ENCODE results near the gene CRTC1. TPM values are rescaled to one million over a fixed set of nuclear protein-coding genes. Genes with fewer than 3 reads are reported as not detected.

The CRTC1 gene
- total RNA-seq, 1 experiment from 2014 or later: 1.6 TPM

DNA sequence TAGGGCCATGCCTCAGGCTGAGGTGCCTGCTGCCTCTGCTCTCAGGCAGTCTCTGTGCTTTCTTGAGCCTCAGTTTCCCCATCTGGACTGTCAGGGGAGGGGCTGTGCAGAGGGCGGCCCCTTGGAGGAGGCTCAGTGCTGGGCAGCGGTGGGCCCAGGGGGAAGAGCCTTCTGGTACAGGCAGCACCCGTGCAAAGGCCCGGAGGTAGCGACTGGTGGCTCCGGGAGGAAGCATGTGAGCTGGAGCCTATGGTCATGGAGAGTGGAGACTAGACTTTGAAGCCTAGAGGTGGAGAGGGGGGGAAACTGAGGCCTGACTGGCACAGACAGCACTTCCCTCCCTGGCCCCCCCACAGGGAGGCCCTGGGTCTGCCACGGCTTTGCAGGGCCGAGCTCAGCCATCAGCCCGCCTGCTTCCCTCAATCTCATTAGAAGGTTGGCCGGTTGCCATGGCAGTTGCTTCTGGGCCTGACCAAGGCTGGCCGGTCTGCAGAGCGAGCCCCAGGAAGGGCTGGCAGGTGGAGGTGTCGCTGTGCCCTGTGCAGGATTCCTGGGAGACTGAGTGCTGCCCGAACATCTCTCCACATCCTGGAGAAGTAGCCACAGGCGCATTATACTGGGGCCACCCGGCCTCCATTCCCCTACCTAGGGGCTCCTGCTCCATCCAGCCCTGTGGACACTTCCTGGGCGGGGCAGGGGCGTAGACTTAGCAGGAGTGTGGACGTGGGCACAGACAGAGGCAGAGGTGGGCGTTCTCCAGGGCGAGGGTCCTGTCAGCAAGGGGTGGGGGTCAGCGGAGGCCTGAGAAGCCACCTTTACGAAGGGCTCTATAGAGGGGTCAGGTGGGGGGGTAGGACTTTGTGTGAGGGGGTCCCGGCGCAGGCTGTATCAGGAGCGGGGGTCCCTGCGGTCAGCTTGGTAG lies 53.2 kb downstream of the CRTC1 start:
- in situ Hi-C loops (cut with HindIII; ENCODE audit: low pct_unique_long_range_greater_than_20kb, low sequenced_read_pairs): no loop called here
- DNase-seq (ENCODE audit: low read depth): no peak

GRCh38 chr19:18737337-18737953 lies 54.0 kb downstream of the CRTC1 start:
- in situ Hi-C loops (cut with HindIII; ENCODE audit: low pct_unique_long_range_greater_than_20kb, low sequenced_read_pairs): no loop called here
- DNase-seq (ENCODE audit: low read depth): no peak

DNA sequence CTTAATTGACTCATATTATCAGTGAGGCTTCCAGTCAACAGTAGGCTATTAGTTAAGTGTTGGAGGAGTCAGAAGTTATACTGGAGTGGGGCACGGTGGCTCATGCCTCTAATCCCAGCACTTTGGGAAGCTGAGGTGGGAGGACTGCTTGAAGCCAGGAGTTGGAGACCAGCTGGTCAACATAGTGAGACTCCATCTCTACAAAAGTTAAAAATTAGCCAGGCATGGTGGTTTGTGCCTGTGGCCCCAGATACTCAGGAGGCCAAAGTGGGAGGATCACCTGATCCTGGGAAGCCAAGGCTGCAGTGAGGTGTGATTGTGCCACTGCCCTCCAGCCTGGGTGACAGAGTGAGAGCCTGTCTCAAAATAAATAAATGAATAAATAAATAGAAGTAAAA lies 54.5 kb downstream of the CRTC1 start:
- in situ Hi-C loops (cut with HindIII; ENCODE audit: low pct_unique_long_range_greater_than_20kb, low sequenced_read_pairs): no loop called here
- DNase-seq (ENCODE audit: low read depth): peak; percentile 66

DNA sequence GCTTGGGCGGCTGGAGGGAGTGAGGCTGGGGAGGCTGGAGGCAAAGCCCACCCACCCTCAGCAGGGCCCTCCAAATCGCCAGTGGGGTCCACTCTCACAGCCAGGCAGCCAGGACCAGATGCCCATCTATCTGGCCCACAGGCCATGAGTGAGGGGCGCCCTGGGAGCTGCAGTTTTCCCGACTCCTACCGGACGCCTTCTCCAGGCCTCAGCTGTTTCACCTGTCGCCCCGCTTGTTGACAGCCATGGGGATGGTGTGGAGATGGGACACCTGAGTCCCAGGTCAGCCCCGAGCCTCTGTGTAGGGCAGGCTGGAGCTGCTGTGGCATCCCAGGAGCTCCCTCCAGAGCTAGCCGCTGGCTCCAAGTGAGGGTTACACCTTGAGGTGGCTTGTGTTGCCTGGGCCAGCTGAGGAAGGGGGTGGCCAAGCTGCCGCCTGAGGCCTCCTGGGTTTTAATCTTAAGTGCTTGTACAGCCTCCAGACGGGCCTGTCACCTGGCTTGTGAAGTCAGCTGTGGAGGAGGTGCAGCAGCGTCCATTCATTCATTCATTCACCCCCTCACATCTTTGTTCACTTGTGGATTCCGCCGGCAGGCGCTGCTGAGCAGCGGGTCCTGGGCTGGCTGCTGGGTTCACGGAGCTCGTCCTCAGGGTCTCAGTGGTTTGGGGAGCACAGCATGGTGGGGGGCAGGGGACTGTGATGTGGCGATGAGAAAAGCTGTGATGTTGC lies 55.6 kb downstream of the CRTC1 start:
- no peak for DNase-seq (ENCODE audit: low read depth)

GRCh38 chr19:18741124-18742121 lies 57.9 kb downstream of the CRTC1 start:
- in situ Hi-C loops (cut with HindIII; ENCODE audit: low pct_unique_long_range_greater_than_20kb, low sequenced_read_pairs): no loop called here
- DNase-seq (ENCODE audit: low read depth): no peak

More for the DNA sequence above, 55.6 kb downstream of the CRTC1 start:
- in situ Hi-C loops (cut with HindIII; ENCODE audit: low pct_unique_long_range_greater_than_20kb, low sequenced_read_pairs): no loop called here

- in situ Hi-C loops (cut with HindIII; ENCODE audit: low pct_unique_long_range_greater_than_20kb, low sequenced_read_pairs): no loop called here
- DNase-seq (ENCODE audit: low read depth): no peak
Measured at GRCh38 chr19:18742324-18742723, 58.8 kb downstream of the CRTC1 start.

GRCh38 chr19:18742838-18743783 lies 59.6 kb downstream of the CRTC1 start:
- DNase-seq (ENCODE audit: low read depth): no peak
- in situ Hi-C loops (cut with HindIII; ENCODE audit: low pct_unique_long_range_greater_than_20kb, low sequenced_read_pairs): no loop called here

DNA sequence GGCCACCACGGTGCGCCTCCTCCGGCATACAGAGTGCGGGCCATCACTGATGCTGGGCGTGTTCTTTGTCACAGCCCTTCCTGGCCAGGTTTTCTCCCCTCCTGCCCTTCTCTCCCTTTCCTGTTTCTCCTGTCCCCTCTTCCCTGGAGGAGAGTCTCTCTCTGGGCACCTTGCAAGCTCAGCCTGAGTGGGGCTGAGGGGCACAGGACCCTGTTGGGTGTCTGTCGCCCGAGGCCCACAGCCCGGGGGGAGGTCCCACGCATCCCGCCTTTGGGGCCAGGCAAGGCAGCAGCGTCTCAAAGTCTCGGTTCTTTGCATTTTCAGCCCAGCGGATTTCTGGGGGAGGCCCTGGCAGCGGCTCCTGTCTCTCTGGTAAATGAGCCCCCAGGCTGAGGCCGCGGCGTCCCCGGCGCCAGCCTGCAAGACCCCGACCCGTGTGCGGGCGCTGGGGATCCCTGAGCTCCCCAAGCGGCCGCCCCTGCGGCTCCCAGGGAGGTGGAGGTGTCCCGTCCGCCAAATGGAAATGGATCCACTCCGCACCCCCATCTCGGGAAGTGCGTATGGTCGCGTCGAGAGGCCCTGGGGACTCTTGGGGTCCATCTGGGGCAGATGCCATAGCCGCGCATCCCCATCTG lies 60.4 kb downstream of the CRTC1 start:
- in situ Hi-C loops (cut with HindIII; ENCODE audit: low pct_unique_long_range_greater_than_20kb, low sequenced_read_pairs): no loop called here

GRCh38 chr19:18745012-18745735 lies 61.7 kb downstream of the CRTC1 start:
- no peak for DNase-seq (ENCODE audit: low read depth)
- in situ Hi-C loops (cut with HindIII; ENCODE audit: low pct_unique_long_range_greater_than_20kb, low sequenced_read_pairs): no loop called here

More for the DNA sequence above, 60.4 kb downstream of the CRTC1 start:
- no peak for DNase-seq (ENCODE audit: low read depth)

GRCh38 chr19:18745931-18746330 lies 62.5 kb downstream of the CRTC1 start:
- DNase-seq (ENCODE audit: low read depth): no peak
- in situ Hi-C loops (cut with HindIII; ENCODE audit: low pct_unique_long_range_greater_than_20kb, low sequenced_read_pairs): no loop called here

- in situ Hi-C loops (cut with HindIII; ENCODE audit: low pct_unique_long_range_greater_than_20kb, low sequenced_read_pairs): no loop called here
Measured at GRCh38 chr19:18746401-18747325, 63.2 kb downstream of the CRTC1 start.

GRCh38 chr19:18749362-18750231 lies 66.1 kb downstream of the CRTC1 start:
- in situ Hi-C loops (cut with HindIII; ENCODE audit: low pct_unique_long_range_greater_than_20kb, low sequenced_read_pairs): no loop called here
- no peak for DNase-seq (ENCODE audit: low read depth)

More at GRCh38 chr19:18746401-18747325, 63.2 kb downstream of the CRTC1 start:
- DNase-seq (ENCODE audit: low read depth): no peak

GRCh38 chr19:18750295-18750970 lies 67.0 kb downstream of the CRTC1 start:
- in situ Hi-C loops (cut with HindIII; ENCODE audit: low pct_unique_long_range_greater_than_20kb, low sequenced_read_pairs): no loop called here
- no peak for DNase-seq (ENCODE audit: low read depth)

Data from Caki2 (cell line).